GM18517 (cell line): ENCODE measurements around the gene TMEM45A.
"Not testable (repeated sequence)": the region's sequence is repeated elsewhere in the genome, so short reads cannot be mapped to it uniquely, and the experiment has no call there.

Experiments used
- ATAC-seq: cut with Tn5 transposase; IDR thresholded peaks from one replicate; pipeline ENCODE4 v1.9.1; 2021; ENCODE audit warnings: mild to moderate bottlenecking, moderate library complexity; ENCODE audit not compliant: unreplicated experiment

TMEM45A gene

DNA sequence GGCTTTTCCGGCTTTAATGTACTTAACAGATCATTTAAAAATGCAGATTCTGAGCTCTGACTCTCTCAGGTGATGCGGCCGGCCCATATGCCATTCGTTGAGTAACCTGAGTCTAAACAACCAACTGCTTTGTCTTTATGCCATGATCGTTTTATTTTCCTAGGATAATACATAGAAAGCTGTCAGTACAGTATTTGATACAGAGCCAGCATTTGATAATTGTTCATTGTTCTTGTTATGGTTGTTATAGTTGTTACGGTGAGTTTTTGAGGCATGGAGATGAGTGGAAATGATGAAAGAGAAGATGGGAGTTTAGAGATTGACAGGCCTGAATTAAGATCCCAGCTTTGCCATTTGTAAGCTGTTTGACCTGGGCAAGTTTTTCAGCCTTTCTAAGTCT, 40.0 kb downstream of the TMEM45A start:
- ATAC-seq, result no peak

DNA sequence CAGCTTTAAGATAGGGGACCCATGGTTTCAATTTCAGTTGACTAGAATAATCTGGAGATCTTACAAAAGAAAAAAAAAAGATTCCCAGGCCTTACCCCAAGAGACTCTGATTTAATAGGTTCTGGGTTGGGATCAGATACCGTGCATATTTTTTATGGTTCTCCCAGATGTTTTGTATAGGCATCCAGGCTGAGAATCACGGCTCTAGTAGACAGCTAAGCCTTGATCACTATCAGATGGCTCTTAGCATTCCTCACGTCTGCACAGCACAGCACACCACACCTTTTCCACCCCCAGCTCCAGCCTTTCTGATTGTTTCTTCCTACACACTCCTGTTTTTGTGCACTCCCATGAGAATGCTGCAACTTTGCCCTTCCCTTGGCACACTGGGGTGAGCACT, 40.8 kb downstream of the TMEM45A start:
- no peak for ATAC-seq

DNA sequence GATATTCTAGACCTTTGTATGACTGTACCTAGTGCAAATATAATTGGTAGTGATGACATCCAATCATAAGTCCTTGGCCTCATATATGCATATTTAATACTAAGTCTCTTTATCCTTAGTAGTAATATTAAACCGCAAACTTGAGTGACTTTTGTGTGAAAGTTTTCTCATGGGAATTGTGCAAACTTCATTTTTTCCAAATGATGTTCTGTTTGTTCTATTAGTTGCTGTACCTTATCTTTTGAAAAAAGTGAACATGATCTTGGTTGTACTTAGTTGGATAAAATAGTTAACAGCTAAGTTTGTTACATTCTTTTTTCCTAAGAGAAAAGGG, 43.2 kb downstream of the TMEM45A start:
- no peak for ATAC-seq

DNA sequence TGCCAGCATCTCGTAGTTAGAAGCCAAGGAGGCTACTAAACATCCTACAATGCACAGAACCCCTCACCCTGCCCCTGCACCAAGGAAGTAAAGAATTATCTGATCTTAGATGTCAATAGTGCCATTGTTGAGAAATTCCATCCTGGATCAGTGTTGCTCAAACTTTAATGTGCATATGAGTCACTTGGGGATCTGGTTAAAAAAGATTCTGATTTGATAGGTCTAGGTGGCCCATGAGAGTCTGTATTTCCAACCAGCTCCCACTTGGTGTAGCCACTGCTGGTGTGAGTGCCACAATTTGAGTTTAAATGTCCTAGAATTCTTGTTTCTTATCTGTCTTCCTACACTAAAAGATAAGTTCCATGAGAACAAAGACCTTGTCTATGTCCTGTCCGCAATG, 43.7 kb downstream of the TMEM45A start:
- ATAC-seq, result no peak

DNA sequence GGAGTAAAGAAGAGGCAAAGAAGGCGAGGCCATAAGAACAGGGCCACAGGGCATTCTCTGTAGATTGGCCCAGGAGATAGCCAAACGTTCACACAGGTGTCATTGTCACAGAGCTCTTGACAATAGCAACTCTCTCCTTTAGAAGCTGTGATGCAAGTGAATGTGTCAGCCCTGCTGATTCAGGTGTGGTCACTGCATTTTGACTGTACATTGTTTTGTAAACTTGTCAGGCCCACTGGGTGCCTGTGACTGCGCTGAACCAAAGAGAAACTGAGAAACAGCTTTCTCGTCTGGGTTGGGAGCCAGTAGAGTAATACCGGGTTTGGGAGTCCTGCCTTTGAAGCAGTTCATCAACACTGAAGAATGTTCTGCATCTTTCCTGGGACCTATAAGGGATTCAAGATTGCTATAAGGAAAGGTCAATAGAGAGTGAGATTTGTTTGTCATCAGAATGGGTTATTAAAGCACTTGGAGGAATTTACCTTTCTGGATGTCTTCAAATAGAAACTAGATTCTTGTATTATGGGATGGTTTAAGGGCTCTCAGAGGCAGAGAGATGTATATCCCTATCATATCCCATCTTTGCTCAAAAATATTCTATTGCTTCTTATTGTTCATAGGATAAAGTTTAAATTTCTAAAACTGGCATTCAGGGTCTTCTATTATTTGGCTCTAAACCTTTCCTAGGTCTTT, 45.4 kb downstream of the TMEM45A start:
- no peak for ATAC-seq

DNA sequence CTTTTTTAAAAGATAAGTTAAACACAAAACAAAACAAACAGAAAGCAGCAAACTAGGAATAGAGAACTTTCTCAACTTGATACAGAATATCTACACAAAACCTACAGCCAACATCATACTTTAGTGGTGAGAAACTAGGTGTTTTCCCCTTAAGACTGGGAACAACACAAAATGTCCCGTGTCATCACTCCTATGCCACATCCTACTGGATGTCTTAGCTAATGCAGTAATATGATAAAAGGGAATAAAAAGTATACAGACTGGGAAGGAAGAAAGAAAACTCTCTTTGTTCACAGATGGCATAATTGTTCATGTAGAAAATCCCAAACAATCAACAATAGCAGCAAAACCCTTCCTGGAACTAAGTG, 45.9 kb downstream of the TMEM45A start:
- ATAC-seq, result no peak

DNA sequence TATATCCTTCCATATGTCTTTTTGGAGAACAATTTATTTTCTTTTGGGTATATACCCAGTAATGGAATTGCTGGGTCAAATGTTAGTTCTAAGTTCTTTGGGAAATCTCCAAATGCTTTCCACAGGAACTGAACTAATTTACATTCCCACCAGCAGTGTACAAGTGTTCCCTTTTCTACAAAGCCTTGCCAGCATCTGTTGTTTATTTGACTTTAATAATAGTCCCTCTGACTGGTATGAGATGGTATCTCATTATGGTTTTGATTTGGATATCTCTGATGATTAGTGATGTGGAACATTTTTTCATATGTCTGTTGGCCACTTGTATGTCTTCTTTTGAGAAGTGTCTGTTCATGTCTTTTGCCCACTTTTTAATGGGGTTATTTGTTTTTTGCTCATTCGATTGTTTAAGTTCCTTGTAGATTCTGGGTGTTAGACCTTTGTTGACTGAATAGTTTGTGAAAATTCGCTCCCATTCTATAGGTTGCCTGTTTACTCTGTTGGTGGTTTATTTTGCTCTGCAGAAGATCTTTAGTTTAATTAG, 48.4 kb downstream of the TMEM45A start:
- ATAC-seq, result no peak

DNA sequence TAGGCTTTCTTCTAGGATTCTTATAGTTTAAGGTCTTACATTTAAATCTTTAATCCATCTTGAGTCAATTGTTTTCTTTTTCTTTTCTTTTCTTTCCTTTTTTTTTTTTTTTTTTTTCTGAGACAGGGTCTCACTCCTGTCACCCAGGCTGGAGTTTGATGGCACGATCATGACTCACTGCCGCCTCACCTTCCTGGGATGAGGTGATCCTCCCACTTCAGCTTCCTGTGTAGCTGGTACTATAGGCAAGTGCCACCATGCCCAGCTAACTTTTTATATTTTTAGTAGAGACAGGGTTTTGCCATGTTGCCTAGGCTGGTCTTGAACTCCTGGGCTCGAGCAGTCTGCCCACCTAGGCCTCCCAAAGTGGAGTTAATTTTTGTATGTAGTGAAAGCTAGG, 49.0 kb downstream of the TMEM45A start:
- ATAC-seq, result not testable (repeated sequence)

DNA sequence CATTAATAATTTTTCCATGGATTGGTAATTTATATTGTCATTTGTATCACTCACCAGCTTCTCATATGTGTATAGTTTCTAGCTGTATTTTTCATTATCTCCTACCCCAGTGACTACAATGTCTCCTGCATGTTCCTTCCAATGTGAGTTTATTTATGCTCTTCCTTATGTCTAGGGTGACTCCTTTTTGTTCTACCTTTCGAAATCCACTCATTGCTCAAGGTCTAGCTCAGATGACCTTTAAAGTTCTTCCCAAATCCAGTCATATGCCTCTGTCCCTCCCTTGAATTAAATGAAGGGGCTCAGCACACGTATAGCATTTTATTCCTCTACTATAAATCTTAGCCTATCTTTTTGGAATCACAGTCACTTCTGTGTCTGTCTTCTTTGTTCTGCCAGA, 53.0 kb downstream of the TMEM45A start:
- no peak for ATAC-seq

DNA sequence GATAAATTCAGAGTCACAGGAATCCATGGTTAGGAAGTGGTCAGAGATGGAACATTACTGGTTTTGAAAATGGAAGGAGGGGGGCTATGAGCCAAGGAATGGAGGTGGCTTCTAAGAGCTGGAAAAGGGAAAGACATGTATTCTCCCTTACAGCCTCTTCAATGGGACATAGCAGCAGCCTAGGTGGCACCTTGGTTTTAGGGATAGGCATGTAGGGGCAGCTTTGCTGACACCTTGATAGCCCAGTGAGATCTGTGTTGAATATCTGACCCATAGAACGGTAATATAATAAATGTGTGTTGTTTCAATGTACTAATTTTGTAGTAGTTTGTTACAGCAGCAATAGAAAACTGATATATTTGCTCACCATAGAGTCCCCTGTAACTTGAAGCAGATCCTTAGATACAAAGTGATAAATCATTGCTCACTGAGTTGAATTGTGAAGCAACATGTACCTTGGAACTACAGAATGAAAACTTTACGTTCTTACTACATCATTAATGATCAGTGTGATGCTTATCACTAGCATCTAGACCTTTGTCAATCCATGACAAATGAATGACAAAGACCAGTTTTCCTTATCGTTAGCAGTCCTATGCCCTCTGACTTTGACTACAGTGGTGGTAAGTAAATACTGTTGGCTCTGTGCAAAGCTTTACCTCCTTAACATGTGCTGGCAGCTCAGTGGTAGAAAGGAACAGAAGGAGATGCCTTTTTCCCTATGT, 53.8 kb downstream of the TMEM45A start:
- no peak for ATAC-seq

DNA sequence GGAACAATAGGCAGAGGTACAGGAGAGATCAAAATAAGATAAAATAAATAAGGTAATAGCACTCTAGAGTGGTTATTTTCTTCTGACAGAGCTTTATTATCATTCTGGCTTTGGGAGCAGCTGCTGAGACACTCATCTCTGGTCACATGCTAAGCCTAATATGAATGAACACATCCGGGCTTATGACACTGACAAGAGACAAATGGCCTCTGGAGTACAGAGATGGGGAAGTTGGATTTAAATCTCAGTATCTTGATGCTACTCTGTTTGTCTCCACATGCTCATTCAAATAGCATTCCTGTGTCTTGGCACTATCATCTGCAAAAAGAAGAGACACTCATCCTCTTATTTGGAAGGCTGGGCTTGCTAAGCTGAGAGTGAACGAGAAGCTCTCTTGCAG, 55.6 kb downstream of the TMEM45A start:
- ATAC-seq, result no peak

DNA sequence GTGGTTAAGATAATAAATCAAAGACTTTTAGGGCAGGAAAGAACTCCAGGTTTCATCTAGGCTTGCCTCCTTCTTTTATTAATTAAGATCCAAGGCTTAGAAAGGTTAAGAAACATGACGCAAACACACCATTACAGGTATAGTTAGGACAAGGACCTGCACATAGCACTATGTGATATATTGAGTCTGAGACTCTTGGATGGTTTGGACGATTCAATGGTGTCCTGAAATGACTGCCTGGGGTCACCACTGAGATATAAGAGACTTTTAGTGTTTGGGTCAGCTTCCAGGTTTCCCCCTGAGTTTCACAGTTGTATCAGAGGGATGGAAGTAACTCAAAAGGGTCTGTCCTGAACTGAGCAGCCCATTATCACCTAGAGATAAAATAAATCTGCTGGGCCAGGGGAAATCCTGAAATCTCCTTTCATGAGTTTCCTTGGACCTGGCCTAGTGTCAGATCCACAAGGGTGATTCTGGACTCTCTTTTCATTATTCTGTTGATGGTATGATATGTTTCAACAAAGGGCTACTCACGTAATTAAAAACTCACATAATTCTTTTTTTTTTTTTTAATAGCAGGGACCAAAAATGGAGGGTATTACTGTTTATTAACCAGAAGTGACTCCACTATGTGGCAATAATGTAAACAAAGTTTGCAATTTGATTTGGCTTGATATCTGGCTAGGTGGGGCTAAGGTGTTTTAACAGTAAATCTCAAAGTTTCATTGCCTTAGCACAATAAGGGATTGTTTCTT, 61.4 kb downstream of the TMEM45A start:
- ATAC-seq, result no peak

DNA sequence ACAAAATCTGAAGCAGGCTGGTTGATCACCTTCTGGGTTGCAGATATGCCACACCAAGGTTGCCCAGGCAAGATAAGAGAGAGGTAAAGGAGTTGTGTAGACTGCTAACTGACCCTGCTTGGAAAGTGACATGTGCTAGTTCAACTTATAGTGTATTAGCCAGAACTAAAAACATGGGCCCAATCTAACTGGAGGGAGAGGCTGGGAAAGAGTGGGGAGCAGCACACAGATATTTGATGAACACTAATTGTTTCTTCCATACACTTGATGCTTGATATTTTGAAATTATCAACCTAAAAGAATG, 61.9 kb downstream of the TMEM45A start:
- ATAC-seq, result no peak

DNA sequence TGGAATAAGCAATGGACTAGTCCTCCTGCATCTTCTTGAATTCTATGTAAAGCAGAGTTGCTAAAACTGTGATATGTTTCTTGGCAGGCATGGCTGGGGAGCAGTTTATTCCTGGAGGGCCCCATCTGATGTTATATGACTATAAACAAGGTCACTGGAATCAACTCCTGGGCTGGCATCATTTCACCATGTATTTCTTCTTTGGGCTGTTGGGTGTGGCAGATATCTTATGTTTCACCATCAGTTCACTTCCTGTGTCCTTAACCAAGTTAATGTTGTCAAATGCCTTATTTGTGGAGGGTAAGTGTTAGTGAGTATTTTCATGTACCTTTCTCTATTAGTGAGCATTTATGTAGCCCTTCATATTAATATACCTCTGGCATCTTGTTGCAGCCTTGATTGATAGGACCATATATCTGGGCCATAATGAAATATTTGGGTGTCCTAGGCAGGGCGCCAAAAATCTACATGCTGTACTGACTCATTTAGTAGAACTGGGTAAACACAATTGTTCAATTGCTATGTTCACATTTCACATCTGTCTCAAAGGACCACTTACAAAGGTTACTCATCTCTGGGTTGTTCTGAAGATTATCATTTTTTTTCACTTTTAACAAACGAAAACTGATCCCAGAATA, 64.4 kb downstream of the TMEM45A start:
- no peak for ATAC-seq

DNA sequence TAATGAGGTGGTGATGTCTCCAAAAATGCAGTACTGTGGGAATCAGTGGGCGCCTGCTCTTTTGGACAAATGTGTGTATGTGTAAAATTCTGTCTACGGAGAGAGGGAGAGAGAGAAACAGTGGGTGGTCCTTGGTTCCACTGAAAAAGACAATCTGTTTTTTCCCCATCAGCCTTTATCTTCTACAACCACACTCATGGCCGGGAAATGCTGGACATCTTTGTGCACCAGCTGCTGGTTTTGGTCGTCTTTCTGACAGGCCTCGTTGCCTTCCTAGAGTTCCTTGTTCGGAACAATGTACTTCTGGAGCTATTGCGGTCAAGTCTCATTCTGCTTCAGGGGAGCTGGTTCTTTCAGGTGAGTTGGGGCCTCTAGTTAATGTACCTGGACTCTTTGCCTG, 65.8 kb downstream of the TMEM45A start:
- no peak for ATAC-seq

DNA sequence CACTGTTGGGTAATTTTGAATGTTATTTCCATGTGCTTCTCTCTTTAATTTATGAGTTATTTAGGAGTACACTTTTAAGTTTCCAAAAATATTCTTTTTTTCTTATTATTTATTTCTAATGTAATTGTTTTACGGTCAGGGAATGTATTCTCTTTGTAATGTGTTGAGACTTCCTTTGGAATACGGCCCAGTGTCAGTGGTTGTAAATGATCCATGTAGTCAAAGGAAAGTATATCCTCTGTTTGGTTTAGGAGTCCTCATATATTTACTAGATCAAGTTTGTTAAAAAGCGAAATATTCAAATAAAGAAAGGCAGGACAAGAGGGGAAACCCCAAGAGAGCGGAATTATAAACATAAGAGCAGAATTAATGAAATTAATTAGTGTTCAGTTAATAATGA, 68.0 kb downstream of the TMEM45A start:
- no peak for ATAC-seq

DNA sequence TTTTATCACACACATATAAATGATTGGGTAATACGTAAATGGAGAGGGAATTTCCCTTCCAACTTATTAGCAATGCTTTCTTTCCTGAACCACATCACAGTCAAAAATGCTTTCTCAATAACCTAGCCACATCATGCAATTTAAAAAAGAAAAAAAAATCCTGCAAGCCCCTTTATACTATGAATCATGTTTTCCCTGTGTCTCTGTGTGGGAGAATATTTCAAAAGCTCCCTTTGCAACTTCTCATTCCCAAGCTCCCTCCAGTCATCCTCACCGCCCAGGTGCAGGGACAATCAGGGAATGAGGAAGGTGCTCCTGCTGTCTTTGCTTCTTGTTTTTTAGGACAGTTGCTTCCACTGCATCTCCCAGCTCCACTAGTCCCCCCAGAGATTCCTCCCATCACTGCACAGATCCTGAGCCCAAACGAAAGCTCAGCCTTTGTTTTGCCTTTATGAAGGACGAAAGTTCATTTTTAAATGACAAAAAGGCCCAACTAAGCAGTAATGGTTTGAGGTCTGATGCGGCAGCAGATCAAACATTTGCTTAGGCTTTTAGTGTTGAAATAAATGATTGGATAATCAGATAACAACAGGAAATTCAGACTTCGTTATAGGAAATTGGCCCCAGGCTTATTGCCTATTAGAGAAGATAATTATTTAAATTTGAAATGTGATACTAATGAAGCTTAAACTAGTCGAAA, 69.2 kb downstream of the TMEM45A start:
- ATAC-seq, result no peak

DNA sequence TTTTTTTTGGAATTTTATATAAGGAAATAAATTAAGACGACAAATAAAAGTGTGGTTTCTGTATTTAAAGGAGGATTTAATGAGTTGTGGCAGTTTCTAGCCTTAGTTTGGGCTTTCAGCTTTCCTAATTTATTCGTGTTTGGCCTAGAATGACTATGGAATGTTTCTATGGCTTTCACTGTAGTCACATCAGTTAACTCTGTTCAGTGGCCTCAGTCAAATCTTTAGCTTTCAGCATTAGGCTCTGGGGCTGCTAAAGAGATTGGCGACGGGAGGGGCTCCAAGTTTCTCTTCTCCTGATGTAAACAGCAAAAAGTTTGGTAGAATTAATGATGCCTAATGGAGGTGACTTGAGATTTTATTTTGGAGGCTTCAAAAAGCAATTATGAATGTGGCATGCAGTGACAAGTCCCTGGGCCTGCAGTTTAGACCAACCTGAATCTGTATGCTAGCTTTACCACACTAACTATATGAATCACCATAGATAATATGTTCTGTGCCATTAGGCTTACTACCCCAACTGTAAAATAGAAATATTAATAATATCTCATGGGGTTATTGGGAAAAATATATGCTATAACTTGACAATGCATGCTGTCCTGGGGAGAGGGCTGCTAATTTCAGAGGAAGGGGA, 69.9 kb downstream of the TMEM45A start:
- no peak for ATAC-seq

DNA sequence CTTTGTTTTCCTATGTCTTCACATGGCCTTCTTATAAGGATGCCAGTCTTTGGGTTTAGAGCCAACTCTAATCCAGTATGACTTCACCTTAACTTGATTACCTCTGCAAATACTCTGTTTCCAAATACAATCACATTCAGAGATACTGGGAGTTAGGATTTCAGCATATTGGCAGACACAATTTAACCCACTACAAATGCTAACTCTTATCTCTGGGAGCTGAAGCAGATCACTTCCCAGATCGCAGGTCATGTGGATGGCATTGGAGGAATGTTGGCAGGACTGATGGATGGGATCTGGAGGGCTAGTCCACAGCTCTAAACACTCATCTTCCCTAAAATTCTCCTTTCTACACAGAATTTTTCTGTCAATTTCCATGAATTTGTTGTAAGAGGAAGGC, 70.8 kb downstream of the TMEM45A start:
- ATAC-seq, result no peak

DNA sequence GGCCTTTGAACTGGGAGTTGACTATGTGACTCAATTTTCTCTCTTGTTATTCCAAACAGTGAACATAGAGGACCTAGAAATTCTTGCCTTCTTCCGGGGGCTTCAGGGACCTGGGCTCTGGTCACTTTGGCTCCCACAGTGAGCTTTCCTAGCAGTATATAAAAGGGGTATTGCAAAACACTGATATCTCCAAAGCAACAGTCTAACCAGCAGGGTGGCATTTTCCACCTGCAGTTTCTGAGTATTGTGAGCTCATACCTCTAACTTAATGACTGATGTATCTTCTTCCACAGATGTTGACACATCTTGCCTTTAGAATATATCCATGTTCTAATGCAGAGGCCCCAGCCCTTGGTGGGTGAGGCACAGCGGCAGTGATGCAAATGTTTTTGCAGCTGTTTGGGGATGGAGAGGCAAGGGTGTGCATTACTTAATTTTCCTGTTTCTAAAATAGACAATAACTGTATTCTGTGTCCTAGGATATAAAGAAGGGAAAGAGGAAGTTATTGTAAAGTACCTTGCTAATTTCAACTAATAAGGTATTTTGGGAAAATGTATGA, 71.3 kb downstream of the TMEM45A start:
- ATAC-seq, result no peak
